ENCODE results near the gene OLFM1. TPM values are rescaled to one million over a fixed set of nuclear protein-coding genes. Genes with fewer than 3 reads are reported as not detected.

OLFM1 gene
- total RNA-seq, 2 donors from 2014 or later: 11.0 to 23.2 TPM

DNA sequence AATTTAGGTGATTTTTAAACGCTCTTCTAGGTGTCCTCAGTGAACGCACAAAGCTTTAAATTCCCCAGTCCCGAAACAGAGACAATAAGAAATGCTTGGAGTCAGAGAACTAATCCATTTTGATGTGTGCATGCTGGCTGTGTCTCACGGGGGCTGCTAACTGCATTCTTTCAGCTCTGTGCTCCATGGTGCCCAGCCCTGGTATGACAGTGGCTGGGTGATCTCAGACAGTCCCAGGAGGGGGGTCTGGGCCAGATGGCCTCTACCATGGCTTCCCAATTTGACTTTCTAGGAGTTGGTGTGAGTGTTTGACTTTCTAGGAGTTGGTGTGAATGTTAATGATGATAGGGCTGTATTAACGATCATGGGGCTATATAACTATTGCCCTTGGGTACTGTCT is 12.1 kb downstream of the OLFM1 start:
- Mint-ChIP-seq H3K9me3 (no peaks in the 10 kb centered on the region), H3K27ac (no peak overlapping the region), H3K27me3 (ENCODE audit: insufficient read depth) (no peaks in the 10 kb centered on the region), H3K36me3 (ENCODE audit: low read depth) (peaks cover 11% of the 10 kb centered on the region), H3K4me1 (peaks cover 20% of the 10 kb centered on the region), H3K4me3 (no peak overlapping the region)
- Histone ChIP-seq H3K4me1 (ENCODE audit: control insufficient read depth, insufficient read depth, low read length) (peaks cover 5% of the 10 kb centered on the region), H3K36me3 (ENCODE audit: control insufficient read depth, insufficient read depth, low read length) (no peaks in the 10 kb centered on the region), H3K27ac (ENCODE audit: low read depth, low read length) (no peak overlapping the region), H3K4me3 (ENCODE audit: low read length) (no peak overlapping the region), H3K9me3 (ENCODE audit: control insufficient read depth, low read length) (no peaks in the 10 kb centered on the region), H3K27me3 (ENCODE audit: control insufficient read depth, insufficient read depth, low read length, poor library complexity, severe bottlenecking) (no peaks in the 10 kb centered on the region), H3K9ac (ENCODE audit: extremely low read depth, low read length, poor library complexity, severe bottlenecking) (no peak overlapping the region)
- TF ChIP-seq, protein P1, sequence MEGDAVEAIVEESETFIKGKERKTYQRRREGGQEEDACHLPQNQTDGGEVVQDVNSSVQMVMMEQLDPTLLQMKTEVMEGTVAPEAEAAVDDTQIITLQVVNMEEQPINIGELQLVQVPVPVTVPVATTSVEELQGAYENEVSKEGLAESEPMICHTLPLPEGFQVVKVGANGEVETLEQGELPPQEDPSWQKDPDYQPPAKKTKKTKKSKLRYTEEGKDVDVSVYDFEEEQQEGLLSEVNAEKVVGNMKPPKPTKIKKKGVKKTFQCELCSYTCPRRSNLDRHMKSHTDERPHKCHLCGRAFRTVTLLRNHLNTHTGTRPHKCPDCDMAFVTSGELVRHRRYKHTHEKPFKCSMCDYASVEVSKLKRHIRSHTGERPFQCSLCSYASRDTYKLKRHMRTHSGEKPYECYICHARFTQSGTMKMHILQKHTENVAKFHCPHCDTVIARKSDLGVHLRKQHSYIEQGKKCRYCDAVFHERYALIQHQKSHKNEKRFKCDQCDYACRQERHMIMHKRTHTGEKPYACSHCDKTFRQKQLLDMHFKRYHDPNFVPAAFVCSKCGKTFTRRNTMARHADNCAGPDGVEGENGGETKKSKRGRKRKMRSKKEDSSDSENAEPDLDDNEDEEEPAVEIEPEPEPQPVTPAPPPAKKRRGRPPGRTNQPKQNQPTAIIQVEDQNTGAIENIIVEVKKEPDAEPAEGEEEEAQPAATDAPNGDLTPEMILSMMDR (conservative IDR thresholded peaks at IDR 0.05): no peak
- 86 to 94% methylated on average over 3 to 5 of the region's 5 CpGs for WGBS, 2 experiments (ENCODE audit: insufficient coverage in 1 of 2, insufficient read length in 1 of 2)
- no peak for DNase-seq

DNA sequence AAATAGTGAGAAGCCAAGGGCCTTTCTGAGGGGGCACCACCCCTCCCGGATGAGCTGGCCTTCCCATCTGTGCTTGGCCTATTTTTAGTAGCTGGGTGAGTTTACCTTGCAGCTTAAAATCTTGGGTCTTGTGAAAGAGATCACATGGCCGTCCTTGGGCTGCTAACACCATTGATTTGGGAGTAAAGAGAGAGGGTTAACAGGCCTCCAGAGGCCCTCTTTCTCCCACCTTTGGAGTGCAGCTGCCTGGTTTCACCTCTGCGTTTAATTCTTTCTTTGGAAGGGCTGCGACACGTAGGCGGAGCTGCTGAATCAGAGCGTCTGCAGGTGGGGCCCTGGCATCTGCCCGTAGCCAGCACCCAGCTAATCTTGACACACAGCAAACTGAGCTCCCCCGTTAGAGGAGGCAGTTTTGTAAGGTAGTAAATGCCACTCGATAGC is 12.8 kb downstream of the OLFM1 start:
- no peak overlapping the region for H3K4me3 Mint-ChIP-seq

GRCh38 chr9:135100725-135101410 is 13.4 kb downstream of the OLFM1 start:
- Histone ChIP-seq H3K9me3 (ENCODE audit: control insufficient read depth, low read length) (no peaks in the 10 kb centered on the region), H3K36me3 (ENCODE audit: control insufficient read depth, insufficient read depth, low read length) (no peaks in the 10 kb centered on the region), H3K4me1 (ENCODE audit: control insufficient read depth, insufficient read depth, low read length) (no peaks in the 10 kb centered on the region), H3K27ac (ENCODE audit: low read depth, low read length) (no peak overlapping the region), H3K9ac (ENCODE audit: extremely low read depth, low read length, poor library complexity, severe bottlenecking) (no peak overlapping the region), H3K4me3 (ENCODE audit: low read length) (no peak overlapping the region), H3K27me3 (ENCODE audit: control insufficient read depth, insufficient read depth, low read length, poor library complexity, severe bottlenecking) (no peaks in the 10 kb centered on the region)
- Mint-ChIP-seq H3K9me3 (no peaks in the 10 kb centered on the region), H3K4me3 (no peak overlapping the region), H3K36me3 (ENCODE audit: low read depth) (peaks cover 9% of the 10 kb centered on the region), H3K4me1 (peaks cover 10% of the 10 kb centered on the region), H3K27ac (no peak overlapping the region), H3K27me3 (ENCODE audit: insufficient read depth) (no peaks in the 10 kb centered on the region)
- TF ChIP-seq, protein P1 (conservative IDR thresholded peaks at IDR 0.05): no peak
- no peak for DNase-seq
- 91 to 93% methylated on average over 3 to 10 of the region's 10 CpGs for WGBS, 2 experiments (ENCODE audit: insufficient coverage in 1 of 2, insufficient read length in 1 of 2)

More for the DNA sequence above, 12.8 kb downstream of the OLFM1 start:
- Histone ChIP-seq H3K36me3 (ENCODE audit: control insufficient read depth, insufficient read depth, low read length) (no peaks in the 10 kb centered on the region), H3K9ac (ENCODE audit: extremely low read depth, low read length, poor library complexity, severe bottlenecking) (no peak overlapping the region), H3K4me3 (ENCODE audit: low read length) (no peak overlapping the region), H3K4me1 (ENCODE audit: control insufficient read depth, insufficient read depth, low read length) (no peaks in the 10 kb centered on the region), H3K9me3 (ENCODE audit: control insufficient read depth, low read length) (no peaks in the 10 kb centered on the region), H3K27ac (ENCODE audit: low read depth, low read length) (no peak overlapping the region), H3K27me3 (ENCODE audit: control insufficient read depth, insufficient read depth, low read length, poor library complexity, severe bottlenecking) (no peaks in the 10 kb centered on the region)
- H3K27me3 Mint-ChIP-seq (ENCODE audit: insufficient read depth): no peaks in the 10 kb centered on the region
- H3K4me1 Mint-ChIP-seq: peaks cover 15% of the 10 kb centered on the region
- 82 to 87% methylated on average over 6 to 10 of the region's 10 CpGs for WGBS, 2 experiments (ENCODE audit: insufficient coverage in 1 of 2, insufficient read length in 1 of 2)
- H3K36me3 Mint-ChIP-seq (ENCODE audit: low read depth): peaks cover 11% of the 10 kb centered on the region
- H3K9me3 Mint-ChIP-seq: no peaks in the 10 kb centered on the region
- TF ChIP-seq, protein P1 (conservative IDR thresholded peaks at IDR 0.05): no peak
- no peak for DNase-seq
- H3K27ac Mint-ChIP-seq: peak overlapping the region; percentile 17
